Kidney (tissue), 14 donors: ENCODE measurements around the gene BACE2. TPM values are rescaled to one million over a fixed set of nuclear protein-coding genes. Genes with fewer than 3 reads are reported as not detected.
"Not testable (repeated sequence)": the region's sequence is repeated elsewhere in the genome, so short reads cannot be mapped to it uniquely, and the experiment has no call there.

ENCODE experiments used
- DNase-seq, 5 donors: peaks; one replicate each; pipeline ENCODE4 v3.0.0-alpha.2; 2013 to 2020
- FAIRE-seq: peaks from 2 replicates; lab custom pipeline; 2012; peaks lifted over from hg19 to GRCh38; lab: Jason Lieb, UNC
- H3K27ac ChIP-seq, 2 donors: one replicate each; pipeline ENCODE4 v1.7.0; 2013; ENCODE audit warnings: low read depth in 2 of 2, low read length in 2 of 2, inconsistent platforms in 1 of 2
- H3K27me3 ChIP-seq: one replicate; pipeline ENCODE4 v1.7.1; 2013; ENCODE audit warnings: low read length, inconsistent platforms; ENCODE audit not compliant: control insufficient read depth, insufficient read depth
- H3K36me3 ChIP-seq, 3 donors: one replicate each; pipeline versions ENCODE4 v1.7.0 to v1.7.1; 2013; ENCODE audit warnings: low read length in 3 of 3, control low read depth in 1 of 3, inconsistent platforms in 1 of 3; ENCODE audit not compliant: insufficient read depth in 3 of 3, control insufficient read depth in 2 of 3
- H3K4me1 ChIP-seq, 3 donors: one replicate each; pipeline versions ENCODE4 v1.7.0 to v1.7.1; 2013; ENCODE audit warnings: low read length in 3 of 3, inconsistent platforms in 1 of 3, low read depth in 1 of 3; ENCODE audit not compliant: control insufficient read depth in 2 of 3, insufficient read depth in 2 of 3
- H3K4me3 ChIP-seq, 3 donors: one replicate each; pipeline versions ENCODE4 v1.7.0 to v1.8.1; 2013; ENCODE audit warnings: low read length in 3 of 3, control low read depth in 1 of 3, inconsistent platforms in 1 of 3
- H3K9ac ChIP-seq, 3 donors: one replicate each; pipeline versions ENCODE4 v1.7.0 to v1.7.1; 2013; ENCODE audit warnings: low read length in 3 of 3, control low read depth in 1 of 3, inconsistent platforms in 1 of 3
- H3K9me3 ChIP-seq, 3 donors: one replicate each; pipeline versions ENCODE4 v1.7.0 to v1.7.1; 2013; ENCODE audit warnings: low read length in 3 of 3, control low read depth in 1 of 3, inconsistent platforms in 1 of 3; ENCODE audit not compliant: control insufficient read depth in 2 of 3, insufficient read depth in 1 of 3
- intact Hi-C: fragments of 100-400 bp; cut with DNase I; formaldehyde crosslinking; loops from one replicate; pipeline ENCODE4 v1.11.1; 2022
- polyA plus RNA-seq: library from polyadenylated mRNA; stranded (reverse); fragments of 350-450 nt; fragmentation: Illumina TruSeq; extraction: RNeasy Lipid Tissue Mini Kit (QIAGEN cat#74804); gene quantifications from one replicate; pipeline ENCODE4 v1.2.3, GENCODE V29; 2014; ENCODE audit warnings: low read depth, low replicate concordance; ENCODE audit not compliant: insufficient read depth
- total RNA-seq: library from RNA; stranded (reverse); fragmentation: NEBNext Ultra II Directional; extraction: Animal tissue kit (Norgen Biotek cat#: 25700); gene quantifications from one replicate; pipeline ENCODE4 v1.2.1, GENCODE V29; 2021
- TF ChIP-seq, protein P1 (sequence below): IDR thresholded peaks from 3 replicates; pipeline ENCODE4 v1.5.1; 2012; ENCODE audit warnings: mild to moderate bottlenecking, moderate library complexity, borderline replicate concordance; ENCODE audit not compliant: insufficient read depth; ENCODE audit errors: extremely low read depth
- donor health status: control.
- donor health status: control.
- donor health status: control.
- donor health status: control.
- donor health status: control.
- donor health status: DM: yes; HTN: yes; CAD: no.
- donor health status: Normal renal cell carcinoma (clear cell type).

Gene BACE2
- total and polyA plus RNA-seq, 2 donors from 2014 or later, result 55.5 to 65.7 TPM

GRCh38 chr21:41242238-41242829 lies 74.4 kb downstream of the BACE2 start:
- Histone ChIP-seq H3K4me3 (no peak overlapping the region), H3K9me3 (no peaks in the 10 kb centered on the region), H3K27me3 (no peaks in the 10 kb centered on the region), H3K4me1 (peaks cover 0 to 6% (median 0%) of the 10 kb centered on the region in 3 donors), H3K36me3 (peaks cover 0 to 14% (median 4%) of the 10 kb centered on the region in 3 donors), H3K27ac (no peak overlapping the region), H3K9ac (no peak overlapping the region)
- FAIRE-seq (no peak), DNase-seq (peak in 1 of 5 donors; percentile 29)
- TF ChIP-seq, protein P1, sequence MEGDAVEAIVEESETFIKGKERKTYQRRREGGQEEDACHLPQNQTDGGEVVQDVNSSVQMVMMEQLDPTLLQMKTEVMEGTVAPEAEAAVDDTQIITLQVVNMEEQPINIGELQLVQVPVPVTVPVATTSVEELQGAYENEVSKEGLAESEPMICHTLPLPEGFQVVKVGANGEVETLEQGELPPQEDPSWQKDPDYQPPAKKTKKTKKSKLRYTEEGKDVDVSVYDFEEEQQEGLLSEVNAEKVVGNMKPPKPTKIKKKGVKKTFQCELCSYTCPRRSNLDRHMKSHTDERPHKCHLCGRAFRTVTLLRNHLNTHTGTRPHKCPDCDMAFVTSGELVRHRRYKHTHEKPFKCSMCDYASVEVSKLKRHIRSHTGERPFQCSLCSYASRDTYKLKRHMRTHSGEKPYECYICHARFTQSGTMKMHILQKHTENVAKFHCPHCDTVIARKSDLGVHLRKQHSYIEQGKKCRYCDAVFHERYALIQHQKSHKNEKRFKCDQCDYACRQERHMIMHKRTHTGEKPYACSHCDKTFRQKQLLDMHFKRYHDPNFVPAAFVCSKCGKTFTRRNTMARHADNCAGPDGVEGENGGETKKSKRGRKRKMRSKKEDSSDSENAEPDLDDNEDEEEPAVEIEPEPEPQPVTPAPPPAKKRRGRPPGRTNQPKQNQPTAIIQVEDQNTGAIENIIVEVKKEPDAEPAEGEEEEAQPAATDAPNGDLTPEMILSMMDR, result no peak
- intact Hi-C loops, result no loop called here

DNA sequence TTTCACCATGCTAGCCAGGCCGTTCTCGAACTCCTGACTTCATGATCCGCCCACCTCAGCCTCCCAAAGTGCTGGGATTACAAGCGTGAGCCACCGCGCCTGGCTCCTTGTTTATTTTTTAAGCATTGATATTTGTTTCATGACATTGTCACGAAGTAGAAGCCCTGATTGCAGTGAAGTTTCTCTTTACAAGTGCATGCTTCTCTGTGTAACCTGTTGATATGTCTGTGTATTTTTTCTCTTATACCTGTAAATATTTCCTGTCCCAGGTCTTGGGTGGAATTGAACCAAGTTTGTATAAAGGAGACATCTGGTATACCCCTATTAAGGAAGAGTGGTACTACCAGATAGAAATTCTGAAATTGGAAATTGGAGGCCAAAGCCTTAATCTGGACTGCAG lies 75.1 kb downstream of the BACE2 start:
- Histone ChIP-seq H3K27me3 (no peaks in the 10 kb centered on the region), H3K27ac (no peak overlapping the region), H3K4me3 (no peak overlapping the region), H3K9me3 (no peaks in the 10 kb centered on the region), H3K4me1 (no peaks in the 10 kb centered on the region), H3K36me3 (peaks cover 0 to 13% (median 4%) of the 10 kb centered on the region in 3 donors), H3K9ac (no peak overlapping the region)
- TF ChIP-seq, protein P1, result no peak
- DNase-seq, result no peak
- intact Hi-C loops, result no loop called here
- FAIRE-seq, result no peak

- H3K27me3 ChIP-seq, intact Hi-C loops, FAIRE-seq, H3K27ac ChIP-seq, H3K9ac ChIP-seq, H3K4me1 ChIP-seq, DNase-seq, H3K4me3 ChIP-seq, H3K9me3 ChIP-seq: not testable (repeated sequence)
- H3K36me3 ChIP-seq, result peaks cover 0 to 19% (median 4%) of the 10 kb centered on the region in 3 donors
Observed at GRCh38 chr21:41244266-41244880, 76.4 kb downstream of the BACE2 start.

GRCh38 chr21:41245509-41246135 lies 77.7 kb downstream of the BACE2 start:
- no peak overlapping the region for H3K27ac ChIP-seq
- TF ChIP-seq, protein P1, result no peak
- peaks cover 0 to 19% (median 4%) of the 10 kb centered on the region in 3 donors for H3K36me3 ChIP-seq
- no peaks in the 10 kb centered on the region for H3K27me3 ChIP-seq
- intact Hi-C loops, result no loop called here
- H3K9ac ChIP-seq, result no peak overlapping the region
- H3K4me1 ChIP-seq, result peaks cover 0 to 4% (median 0%) of the 10 kb centered on the region in 3 donors
- DNase-seq (no peak), FAIRE-seq (no peak)
- no peak overlapping the region for H3K4me3 ChIP-seq
- no peaks in the 10 kb centered on the region for H3K9me3 ChIP-seq
